Endothelial cell of umbilical vein (primary cell): Measurements from ENCODE around the gene KIR2DL3. TPM values are rescaled to one million over a fixed set of nuclear protein-coding genes. Genes with fewer than 3 reads are reported as not detected.
"Not testable (repeated sequence)": the region's sequence is repeated elsewhere in the genome, so short reads cannot be mapped to it uniquely, and the experiment has no call there.

Source experiments
- BruUV-seq: library from RNA; stranded (reverse); fragments of 400-500 nt; replicated peaks from 2 replicates; lab custom pipeline; 2021; lab: Mats Ljungman, UMichigan
- CTCF ChIA-PET: fragments of 300-600, 350-600 bp; sonication (Branson Sonifier 250); formaldehyde crosslinking; loops from one replicate; lab custom pipeline; 2021; ENCODE audit warnings: antibody characterized with exemption, inconsistent platforms; lab: Charles Lee
- POLR2A ChIA-PET: fragments of 300-600, 350-600 bp; sonication (Branson Sonifier 250); formaldehyde crosslinking; loops from one replicate; lab custom pipeline; 2021; ENCODE audit warnings: antibody characterized with exemption, inconsistent platforms; lab: Charles Lee
- DNase-seq: peaks from one replicate; pipeline ENCODE4 v3.0.0-alpha.2; 2011; ENCODE audit warnings: low read depth, low spot score
- FAIRE-seq: peaks from 2 replicates; lab custom pipeline; 2011; peaks lifted over from hg19 to GRCh38; lab: Jason Lieb, UNC
- H2AFZ ChIP-seq: 2 replicates; pipeline ENCODE4 v1.6.0; 2012; ENCODE audit warnings: low read depth, low read length, control low read depth, inconsistent platforms
- H3K27ac ChIP-seq: 2 replicates; pipeline ENCODE4 v1.5.1; 2011; ENCODE audit warnings: low read depth, mild to moderate bottlenecking, control low read depth, low read length, moderate library complexity; ENCODE audit not compliant: insufficient read depth
- H3K27me3 ChIP-seq, 2 experiments: 2 replicates each; pipeline versions ENCODE4 v1.6.0 to v1.6.1; 2011; ENCODE audit warnings: low read length in 2 of 2, mixed read lengths in 1 of 2; ENCODE audit not compliant: control insufficient read depth in 2 of 2, insufficient read depth in 2 of 2
- H3K36me3 ChIP-seq, 2 experiments: 2 replicates in 1 of 2; 3 replicates in 1 of 2; pipeline ENCODE4 v1.5.1; 2011; ENCODE audit warnings: low read length in 2 of 2, mild to moderate bottlenecking in 1 of 2, moderate library complexity in 1 of 2; ENCODE audit not compliant: control insufficient read depth in 2 of 2, insufficient read depth in 2 of 2; ENCODE audit errors: extremely low read depth in 1 of 2
- H3K4me1 ChIP-seq: 3 replicates; pipeline ENCODE4 v1.5.1; 2011; ENCODE audit warnings: mild to moderate bottlenecking, low read length; ENCODE audit not compliant: control insufficient read depth, insufficient read depth; ENCODE audit errors: extremely low read depth
- H3K4me2 ChIP-seq: 2 replicates; pipeline ENCODE4 v1.6.1; 2011; ENCODE audit warnings: low read length, control low read depth, mixed read lengths; ENCODE audit not compliant: insufficient read depth
- H3K4me3 ChIP-seq, 3 experiments: fragments of 200-600 bp in 1 of 3; sonication (generic), shearing (Covaris generic) in 1 of 3; replicated peaks in 1 of 3; 2 replicates each; pipeline ENCODE4 v1.5.1; 2011 to 2016; ENCODE audit warnings: control low read depth in 3 of 3, low read length in 3 of 3, mild to moderate bottlenecking in 2 of 3, inconsistent platforms in 1 of 3, low read depth in 1 of 3, moderate library complexity in 1 of 3; ENCODE audit not compliant: insufficient read depth in 1 of 3
- H3K79me2 ChIP-seq: 2 replicates; pipeline ENCODE4 v1.6.0; 2012; ENCODE audit warnings: low read length, inconsistent platforms; ENCODE audit not compliant: control insufficient read depth, insufficient read depth
- H3K9ac ChIP-seq: replicated peaks from 2 replicates; pipeline ENCODE3; 2011; ENCODE audit warnings: low read length, control low read depth; ENCODE audit not compliant: insufficient read depth; ENCODE audit errors: extremely low read depth
- H3K9me1 ChIP-seq: replicated peaks from 3 replicates; pipeline ENCODE4 v1.6.0; 2011; ENCODE audit warnings: mild to moderate bottlenecking, low read length; ENCODE audit not compliant: control insufficient read depth, insufficient read depth; ENCODE audit errors: extremely low read depth
- H3K9me3 ChIP-seq: replicated peaks from 2 replicates; pipeline ENCODE4 v1.5.1; 2012; ENCODE audit warnings: low read length, inconsistent platforms; ENCODE audit not compliant: control insufficient read depth, insufficient read depth
- H4K20me1 ChIP-seq: replicated peaks from 2 replicates; pipeline ENCODE3; 2011; ENCODE audit warnings: mild to moderate bottlenecking, low read length; ENCODE audit not compliant: control insufficient read depth, insufficient read depth; ENCODE audit errors: extremely low read depth
- CTCF ChIP-seq, 2 donors: IDR thresholded peaks; 1 replicate in 1 of 2; 2 replicates in 1 of 2; pipeline ENCODE4 v1.5.1; 2011; ENCODE audit warnings: low read length in 2 of 2, mild to moderate bottlenecking in 2 of 2, moderate library complexity in 2 of 2, control low read depth in 1 of 2, inconsistent platforms in 1 of 2, low read depth in 1 of 2; ENCODE audit not compliant: insufficient read depth in 1 of 2; ENCODE audit errors: extremely low read depth in 1 of 2
- EZH2 ChIP-seq: IDR thresholded peaks from 2 replicates; pipeline ENCODE4 v1.6.1; 2012; ENCODE audit warnings: borderline replicate concordance, low read depth, mild to moderate bottlenecking, moderate library complexity, low read length, inconsistent platforms; ENCODE audit not compliant: severe bottlenecking
- FOS ChIP-seq: IDR thresholded peaks from 2 replicates; pipeline ENCODE4 v1.6.1; 2011; ENCODE audit warnings: mild to moderate bottlenecking, low read length, moderate library complexity, borderline replicate concordance; ENCODE audit not compliant: insufficient read depth
- GATA2 ChIP-seq: IDR thresholded peaks from 2 replicates; pipeline ENCODE4 v1.7.0; 2011; ENCODE audit warnings: low read depth, mild to moderate bottlenecking, moderate library complexity, mixed read lengths, low read length; ENCODE audit not compliant: insufficient read length, insufficient read depth
- JUN ChIP-seq: IDR thresholded peaks from 2 replicates; pipeline ENCODE4 v1.6.1; 2011; ENCODE audit warnings: borderline replicate concordance, low read depth; ENCODE audit not compliant: insufficient read length, insufficient read depth
- MAX ChIP-seq: IDR thresholded peaks from 2 replicates; pipeline ENCODE4 v1.6.1; 2011; ENCODE audit not compliant: insufficient read depth, insufficient read length
- MYC ChIP-seq: IDR thresholded peaks from one replicate; pipeline ENCODE4 v1.6.1; 2011; ENCODE audit warnings: mild to moderate bottlenecking, low read depth, low read length
- POLR2A ChIP-seq: IDR thresholded peaks from 2 replicates; pipeline ENCODE4 v1.6.1; 2012; ENCODE audit warnings: low read depth, mild to moderate bottlenecking, control low read depth, low read length
- POLR2AphosphoS5 ChIP-seq: IDR thresholded peaks from 2 replicates; pipeline ENCODE4 v1.6.1; 2012; ENCODE audit warnings: low read depth, mild to moderate bottlenecking, control low read depth, low read length, moderate library complexity; ENCODE audit not compliant: insufficient read depth
- dilution Hi-C: fragments of 300-500 bp; cut with MboI; formaldehyde crosslinking; loops from one replicate; pipeline ENCODE4 v1.15.0; 2019; ENCODE audit warnings: low sequenced_read_pairs; ENCODE audit not compliant: extremely low pct_ligation_motif_present
- intact Hi-C: fragments of 100-400 bp; cut with micrococcal nuclease; formaldehyde crosslinking; loops from one replicate; pipeline ENCODE4 v1.10.0; 2022
- polyA plus RNA-seq, 4 experiments: library from polyadenylated mRNA; depleted of rRNA in 3 of 4; stranded (reverse) in 3 of 4; unstranded in 1 of 4; fragments of >200 nt; gene quantifications; 2 replicates each; pipeline versions ENCODE4 v1.2.1 to v1.2.3, GENCODE V29; 2011 to 2012; ENCODE audit warnings: missing spikeins in 1 of 4
- total RNA-seq: library from RNA; stranded (reverse); gene quantifications from 2 replicates; pipeline ENCODE4 v1.2.3, GENCODE V29; 2021

Gene KIR2DL3
- total and polyA plus RNA-seq, 2 donors (not counting 3 experiments of a cell fraction or from before 2014, with no cell fraction given), result not detected

GRCh38 chr19:54696766-54697165 lies 41.5 kb upstream of the KIR2DL3 start:
- H3K27ac ChIP-seq, result no peak overlapping the region
- ChIA-PET POLR2A (no interaction called here), CTCF (no interaction called here)
- no peaks in the 10 kb centered on the region for H3K9me1 ChIP-seq
- H3K79me2 ChIP-seq, result no peaks in the 10 kb centered on the region
- no peaks in the 10 kb centered on the region for H4K20me1 ChIP-seq
- H3K4me1 ChIP-seq, result no peaks in the 10 kb centered on the region
- dilution Hi-C loops, result no loop called here
- no peak overlapping the region for H3K4me2 ChIP-seq
- no peak for FAIRE-seq
- no TSS peak for BruUV-seq
- TF ChIP-seq MAX (no peak), GATA2 (no peak), POLR2AphosphoS5 (no peak), FOS (no peak), CTCF (IDR thresholded peaks at IDR 0.05; ENCODE audit: extremely low read depth in 1 of 2, insufficient read depth in 1 of 2, low read depth in 1 of 2, low read length in 2 of 2) (no peak), MYC (no peak), JUN (no peak), EZH2 (no peak), POLR2A (no peak)
- H2AFZ ChIP-seq, result no peak overlapping the region
- H3K9ac ChIP-seq, result no peak overlapping the region
- H3K9me3 ChIP-seq, result peaks cover 2% of the 10 kb centered on the region
- intact Hi-C loops, result no loop called here
- DNase-seq, result no peak
- no peaks in the 10 kb centered on the region for H3K27me3 ChIP-seq
- H3K4me3 ChIP-seq, result no peak overlapping the region
- no peaks in the 10 kb centered on the region for H3K36me3 ChIP-seq

GRCh38 chr19:54697716-54698115 lies 40.6 kb upstream of the KIR2DL3 start:
- H3K79me2 ChIP-seq, H3K27ac ChIP-seq, H3K4me3 ChIP-seq, H3K4me2 ChIP-seq, H3K27me3 ChIP-seq, H3K9me1 ChIP-seq, H2AFZ ChIP-seq, H3K36me3 ChIP-seq, FAIRE-seq, H3K4me1 ChIP-seq, H3K9ac ChIP-seq, BruUV-seq, POLR2A ChIA-PET, CTCF ChIA-PET, H4K20me1 ChIP-seq, DNase-seq, intact Hi-C loops, dilution Hi-C loops, H3K9me3 ChIP-seq: not testable (repeated sequence)
